GM19372 (cell line): ENCODE data around the gene CNBD2.
"Not testable (repeated sequence)": the region's sequence is repeated elsewhere in the genome, so short reads cannot be mapped to it uniquely, and the experiment has no call there.

Experiments used
- ATAC-seq: cut with Tn5 transposase; IDR thresholded peaks from one replicate; pipeline ENCODE4 v1.9.1; 2021; ENCODE audit warnings: mild to moderate bottlenecking, low read depth, moderate library complexity; ENCODE audit not compliant: unreplicated experiment

The CNBD2 gene

GRCh38 chr20:36017048-36017951 is 48.9 kb downstream of the CNBD2 start:
- no peak for ATAC-seq

- no peak for ATAC-seq
Observed at GRCh38 chr20:36018208-36018988, 50.0 kb downstream of the CNBD2 start.

GRCh38 chr20:36026131-36026530 is 57.7 kb downstream of the CNBD2 start:
- ATAC-seq, result not testable (repeated sequence)

- ATAC-seq, result no peak
Observed at GRCh38 chr20:36028106-36028808, 59.9 kb downstream of the CNBD2 start.

- no peak for ATAC-seq
Observed at GRCh38 chr20:36030149-36030548, 61.8 kb downstream of the CNBD2 start.

- no peak for ATAC-seq
Observed at GRCh38 chr20:36031806-36032205, 63.4 kb downstream of the CNBD2 start.

GRCh38 chr20:36034875-36035274 is 66.5 kb downstream of the CNBD2 start:
- no peak for ATAC-seq

GRCh38 chr20:36035745-36036144 is 67.4 kb downstream of the CNBD2 start:
- no peak for ATAC-seq

GRCh38 chr20:36036688-36037087 is 68.3 kb downstream of the CNBD2 start:
- ATAC-seq, result no peak

GRCh38 chr20:36040571-36040970 is 72.2 kb downstream of the CNBD2 start:
- no peak for ATAC-seq

- ATAC-seq, result no peak
Observed at GRCh38 chr20:36043441-36043840, 75.1 kb downstream of the CNBD2 start.

GRCh38 chr20:36043892-36044515 is 75.6 kb downstream of the CNBD2 start:
- no peak for ATAC-seq

GRCh38 chr20:36045373-36045714 is 77.0 kb downstream of the CNBD2 start:
- no peak for ATAC-seq

GRCh38 chr20:36046073-36046798 is 77.8 kb downstream of the CNBD2 start:
- not testable (repeated sequence) for ATAC-seq

GRCh38 chr20:36049408-36049807 is 81.0 kb downstream of the CNBD2 start:
- ATAC-seq, result not testable (repeated sequence)

GRCh38 chr20:36050436-36051317 is 82.3 kb downstream of the CNBD2 start:
- ATAC-seq, result peak; percentile 85

GRCh38 chr20:36051318-36052116 is 83.1 kb downstream of the CNBD2 start:
- ATAC-seq, result no peak

GRCh38 chr20:36052117-36052513 is 83.7 kb downstream of the CNBD2 start:
- ATAC-seq, result no peak
